Nephron progenitor cell (in vitro differentiated cells): ENCODE results near the gene GADD45G.
A peak's percentile ranks its signal among the peaks of the same experiment; 100 is the strongest.

ENCODE experiments used
- DNase-seq: peaks from one replicate; pipeline ENCODE4 v3.0.0; 2021
- H3K27ac Mint-ChIP-seq: 2 replicates; pipeline ENCODE4 v1.8.0; 2021; ENCODE audit warnings: mild to moderate bottlenecking, moderate library complexity, mixed read lengths
- H3K27me3 Mint-ChIP-seq: 2 replicates; pipeline ENCODE4 v1.8.0; 2021; ENCODE audit warnings: mild to moderate bottlenecking, low read depth, mixed read lengths; ENCODE audit not compliant: poor library complexity
- H3K36me3 Mint-ChIP-seq: 2 replicates; pipeline ENCODE4 v1.8.0; 2021; ENCODE audit warnings: low read depth, mixed read lengths
- H3K4me1 Mint-ChIP-seq: 2 replicates; pipeline ENCODE4 v1.8.0; 2021; ENCODE audit warnings: mixed read lengths
- H3K4me3 Mint-ChIP-seq: 2 replicates; pipeline ENCODE4 v1.8.0; 2021; ENCODE audit warnings: mild to moderate bottlenecking, moderate library complexity, mixed read lengths
- H3K9me3 Mint-ChIP-seq: 2 replicates; pipeline ENCODE4 v1.8.0; 2021; ENCODE audit warnings: mild to moderate bottlenecking, moderate library complexity, mixed read lengths
- TF ChIP-seq, protein P1 (sequence below): fragments of 200-600 bp; sonication (generic); IDR thresholded peaks from 2 replicates; pipeline ENCODE4 v1.5.0; 2021; ENCODE audit warnings: antibody characterized with exemption

GADD45G gene

DNA sequence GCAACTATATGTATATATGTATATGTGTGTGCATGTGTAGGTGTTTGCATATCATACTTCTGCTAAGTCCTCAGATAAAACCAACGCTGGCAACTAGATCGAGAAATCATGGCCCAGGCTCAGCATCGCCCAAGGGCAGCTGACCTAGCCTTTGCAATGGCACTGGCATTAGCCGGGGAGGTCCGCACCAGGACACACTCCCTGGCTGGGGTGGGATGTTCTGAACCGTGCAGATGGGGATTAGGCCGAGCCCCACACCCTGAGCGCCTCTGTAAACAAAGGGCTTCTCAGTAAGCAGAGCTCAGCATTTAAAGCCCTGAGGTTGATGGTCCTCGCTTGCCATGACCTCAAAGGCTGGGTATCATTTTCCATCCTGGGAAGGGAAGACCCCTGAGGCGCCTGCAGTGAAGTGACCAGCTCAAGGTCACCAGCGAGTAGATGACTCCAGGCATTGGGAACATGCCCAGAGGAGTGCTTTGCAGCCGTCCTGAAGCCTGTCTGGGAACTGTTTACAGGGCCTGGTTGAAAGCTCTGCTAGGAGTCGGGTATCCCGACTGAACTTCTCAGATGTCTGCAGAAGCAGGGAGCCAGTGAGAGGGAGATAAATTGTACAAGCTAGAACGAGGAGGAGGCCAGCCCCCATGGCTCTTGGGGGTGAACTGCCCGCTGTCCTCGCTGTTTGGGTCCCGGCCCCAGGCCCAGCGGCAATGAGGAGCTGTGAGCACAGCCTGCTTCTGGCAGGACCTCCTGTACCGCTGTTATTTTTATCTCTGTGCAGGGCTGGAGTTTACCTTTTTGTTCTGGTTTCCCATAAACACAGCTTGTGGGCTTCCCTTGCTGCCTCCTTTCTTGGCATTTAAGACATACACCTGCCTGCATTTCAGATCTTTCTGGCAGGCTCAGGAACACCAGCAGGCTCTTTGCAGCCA is 18.4 kb downstream of the GADD45G start:
- H3K27ac Mint-ChIP-seq = peak overlapping the region; percentile 79
- H3K4me1 Mint-ChIP-seq = peaks cover 71% of the 10 kb centered on the region
- no peak overlapping the region for H3K4me3 Mint-ChIP-seq
- DNase-seq = no peak
- TF ChIP-seq, protein P1, sequence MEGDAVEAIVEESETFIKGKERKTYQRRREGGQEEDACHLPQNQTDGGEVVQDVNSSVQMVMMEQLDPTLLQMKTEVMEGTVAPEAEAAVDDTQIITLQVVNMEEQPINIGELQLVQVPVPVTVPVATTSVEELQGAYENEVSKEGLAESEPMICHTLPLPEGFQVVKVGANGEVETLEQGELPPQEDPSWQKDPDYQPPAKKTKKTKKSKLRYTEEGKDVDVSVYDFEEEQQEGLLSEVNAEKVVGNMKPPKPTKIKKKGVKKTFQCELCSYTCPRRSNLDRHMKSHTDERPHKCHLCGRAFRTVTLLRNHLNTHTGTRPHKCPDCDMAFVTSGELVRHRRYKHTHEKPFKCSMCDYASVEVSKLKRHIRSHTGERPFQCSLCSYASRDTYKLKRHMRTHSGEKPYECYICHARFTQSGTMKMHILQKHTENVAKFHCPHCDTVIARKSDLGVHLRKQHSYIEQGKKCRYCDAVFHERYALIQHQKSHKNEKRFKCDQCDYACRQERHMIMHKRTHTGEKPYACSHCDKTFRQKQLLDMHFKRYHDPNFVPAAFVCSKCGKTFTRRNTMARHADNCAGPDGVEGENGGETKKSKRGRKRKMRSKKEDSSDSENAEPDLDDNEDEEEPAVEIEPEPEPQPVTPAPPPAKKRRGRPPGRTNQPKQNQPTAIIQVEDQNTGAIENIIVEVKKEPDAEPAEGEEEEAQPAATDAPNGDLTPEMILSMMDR = no peak
- H3K36me3 Mint-ChIP-seq = no peaks in the 10 kb centered on the region
- H3K27me3 Mint-ChIP-seq = peaks cover 9% of the 10 kb centered on the region
- no peaks in the 10 kb centered on the region for H3K9me3 Mint-ChIP-seq

DNA sequence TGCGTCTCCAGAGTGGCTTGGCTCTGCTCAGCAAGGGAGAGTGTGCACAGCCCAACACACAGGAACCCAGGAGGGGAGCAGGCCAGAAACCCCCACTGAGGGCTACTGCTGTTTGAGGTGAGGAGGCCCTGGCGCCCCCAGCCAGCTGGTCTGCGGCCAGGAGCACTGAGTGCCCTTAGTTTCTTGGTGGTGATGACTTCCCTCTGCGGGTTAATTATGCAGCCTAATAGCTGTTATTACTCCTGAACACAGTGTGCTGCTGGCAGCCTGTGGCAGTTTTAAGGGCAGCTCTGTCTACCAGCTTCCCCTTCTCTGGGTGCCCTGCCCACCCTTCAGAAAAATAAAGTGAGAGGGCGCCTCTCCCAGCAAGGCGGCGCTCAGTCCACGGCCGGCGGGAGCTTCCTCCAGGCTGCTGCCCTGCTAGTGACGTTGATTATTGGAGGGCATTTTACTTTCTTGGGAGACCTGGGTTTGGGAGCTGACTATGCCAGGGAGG is 19.2 kb downstream of the GADD45G start:
- peaks cover 14% of the 10 kb centered on the region for H3K27me3 Mint-ChIP-seq
- peaks cover 71% of the 10 kb centered on the region for H3K4me1 Mint-ChIP-seq
- no peaks in the 10 kb centered on the region for H3K9me3 Mint-ChIP-seq
- H3K4me3 Mint-ChIP-seq = no peak overlapping the region
- no peak overlapping the region for H3K27ac Mint-ChIP-seq
- TF ChIP-seq, protein P1 = no peak
- DNase-seq = no peak
- no peaks in the 10 kb centered on the region for H3K36me3 Mint-ChIP-seq

DNA sequence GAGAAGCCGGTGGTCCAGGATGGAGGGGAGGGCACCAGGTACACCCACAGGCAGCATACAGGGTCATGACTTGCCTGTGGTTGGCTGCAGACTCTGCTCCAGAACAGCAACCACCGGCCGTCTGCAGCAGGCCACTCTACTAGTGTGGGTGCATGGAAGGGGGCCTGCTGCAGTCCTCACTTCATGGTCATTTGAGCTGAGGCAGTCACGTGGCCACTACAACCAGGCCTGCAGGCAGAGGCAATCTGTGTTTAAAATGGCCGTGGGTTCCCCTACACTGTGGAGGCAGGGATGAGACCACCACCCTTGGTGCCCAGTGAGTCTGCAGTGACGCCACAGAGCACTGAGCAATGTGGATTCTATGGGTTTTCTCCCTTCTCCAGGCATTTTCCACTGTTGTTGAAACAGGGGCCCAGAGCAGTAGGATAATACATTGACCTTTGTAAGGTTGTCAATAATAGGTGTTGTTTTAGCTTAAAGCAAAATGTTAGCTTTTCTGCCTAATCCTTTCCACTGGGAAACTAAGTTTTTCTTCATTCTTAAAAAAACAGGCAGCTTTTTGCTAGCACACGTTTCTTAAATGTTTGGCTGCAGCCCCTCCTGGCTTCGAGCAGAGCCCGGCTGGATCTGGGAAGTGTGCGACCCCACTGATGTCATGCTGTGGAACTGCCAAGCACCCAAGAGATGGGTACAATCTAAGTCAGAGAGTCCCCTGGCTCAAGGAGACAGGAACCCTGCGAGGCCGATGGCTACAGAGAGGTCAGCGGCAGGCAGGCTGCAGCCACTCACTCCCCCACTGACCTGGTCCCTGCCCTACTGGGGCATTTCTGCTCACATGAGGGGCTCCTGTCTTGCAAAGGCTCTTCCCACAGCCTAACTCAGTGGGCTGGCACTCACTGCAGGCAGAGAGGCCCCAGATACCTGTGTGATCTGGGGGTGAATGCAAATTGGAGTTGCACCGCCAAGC is 21.2 kb downstream of the GADD45G start:
- DNase-seq = no peak
- Mint-ChIP-seq H3K4me3 (no peak overlapping the region), H3K9me3 (no peaks in the 10 kb centered on the region), H3K27ac (no peak overlapping the region), H3K36me3 (no peaks in the 10 kb centered on the region), H3K4me1 (peaks cover 60% of the 10 kb centered on the region), H3K27me3 (peaks cover 6% of the 10 kb centered on the region)
- TF ChIP-seq, protein P1 = no peak

DNA sequence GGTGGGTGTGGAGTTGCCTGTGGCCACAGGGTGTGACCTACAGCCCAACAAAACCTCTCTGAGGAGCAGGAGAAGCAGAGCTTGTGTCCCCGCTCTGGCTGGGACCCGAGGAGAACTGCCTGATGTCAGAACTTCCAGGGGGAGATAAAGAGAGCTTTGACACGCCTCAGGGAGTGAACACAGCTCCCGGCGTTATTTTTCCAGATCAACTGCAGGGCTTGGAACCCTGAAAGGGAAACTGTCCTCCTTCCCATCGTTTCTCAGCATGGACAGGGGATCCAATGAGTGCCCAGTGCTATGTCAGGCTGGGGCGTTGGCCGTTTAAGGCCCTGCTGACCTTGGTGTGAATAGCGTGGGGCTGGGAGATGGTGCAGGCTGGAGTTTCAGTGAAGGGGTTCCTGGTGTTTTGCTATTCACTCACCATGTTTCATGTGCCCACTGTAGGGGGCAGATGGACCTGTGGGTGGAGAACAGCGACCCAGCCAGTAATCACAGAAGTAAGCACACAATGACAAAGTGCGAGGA is 22.0 kb downstream of the GADD45G start:
- Mint-ChIP-seq H3K27me3 (peaks cover 6% of the 10 kb centered on the region), H3K9me3 (no peaks in the 10 kb centered on the region), H3K4me3 (no peak overlapping the region), H3K27ac (no peak overlapping the region), H3K4me1 (peaks cover 52% of the 10 kb centered on the region), H3K36me3 (no peaks in the 10 kb centered on the region)
- TF ChIP-seq, protein P1 = no peak
- no peak for DNase-seq

DNA sequence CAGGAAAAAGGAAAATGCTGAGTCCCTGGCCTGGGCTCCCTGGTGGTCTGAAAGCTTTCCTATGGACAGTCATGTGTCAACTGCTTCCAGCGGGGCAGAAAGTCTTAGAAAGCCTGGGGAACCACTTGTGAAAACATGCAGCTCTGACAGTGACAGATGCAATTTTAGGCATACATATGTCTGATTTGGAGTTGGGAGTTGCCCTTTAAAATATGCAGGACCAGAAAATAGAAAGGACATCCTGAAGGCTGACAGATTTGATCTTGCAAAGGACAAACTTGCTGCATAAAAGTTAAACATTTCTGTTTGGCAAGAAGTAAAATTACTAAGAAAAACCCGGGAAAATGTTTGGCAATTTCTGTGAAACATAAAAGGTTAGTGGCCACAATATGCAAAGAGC is 23.8 kb downstream of the GADD45G start:
- H3K9me3 Mint-ChIP-seq = no peaks in the 10 kb centered on the region
- no peaks in the 10 kb centered on the region for H3K36me3 Mint-ChIP-seq

More for the DNA sequence above, 23.8 kb downstream of the GADD45G start:
- peaks cover 10% of the 10 kb centered on the region for H3K27me3 Mint-ChIP-seq
- no peak overlapping the region for H3K4me3 Mint-ChIP-seq
- peaks cover 34% of the 10 kb centered on the region for H3K4me1 Mint-ChIP-seq
- H3K27ac Mint-ChIP-seq = no peak overlapping the region
- TF ChIP-seq, protein P1 = no peak
- DNase-seq = no peak
